Ovary (tissue), 3 donors: ENCODE measurements around the gene GNG4.
"Not testable (repeated sequence)": the region's sequence is repeated elsewhere in the genome, so short reads cannot be mapped to it uniquely, and the experiment has no call there.

Source experiments
- POLR2A ChIP-seq: fragments of 450-650 bp; IDR thresholded peaks from one replicate; pipeline ENCODE4 v1.6.1; 2017; ENCODE audit warnings: antibody characterized with exemption, mild to moderate bottlenecking, moderate library complexity
- TF ChIP-seq, protein P1 (sequence below), 3 donors: fragments of 450-650 bp in 2 of 3; fragments of 200-600 bp in 1 of 3; IDR thresholded peaks; one replicate each; pipeline versions ENCODE4 v1.5.1 to v1.8.0; 2016 to 2022; ENCODE audit warnings: antibody characterized with exemption in 3 of 3, mild to moderate bottlenecking in 1 of 3
- donor health status: DM: no; HTN: no; CAD: no.

GRCh38 chr1:235619149-235619548 is 30.4 kb downstream of the GNG4 start:
- TF ChIP-seq POLR2A, result not testable (repeated sequence)
- TF ChIP-seq, protein P1, sequence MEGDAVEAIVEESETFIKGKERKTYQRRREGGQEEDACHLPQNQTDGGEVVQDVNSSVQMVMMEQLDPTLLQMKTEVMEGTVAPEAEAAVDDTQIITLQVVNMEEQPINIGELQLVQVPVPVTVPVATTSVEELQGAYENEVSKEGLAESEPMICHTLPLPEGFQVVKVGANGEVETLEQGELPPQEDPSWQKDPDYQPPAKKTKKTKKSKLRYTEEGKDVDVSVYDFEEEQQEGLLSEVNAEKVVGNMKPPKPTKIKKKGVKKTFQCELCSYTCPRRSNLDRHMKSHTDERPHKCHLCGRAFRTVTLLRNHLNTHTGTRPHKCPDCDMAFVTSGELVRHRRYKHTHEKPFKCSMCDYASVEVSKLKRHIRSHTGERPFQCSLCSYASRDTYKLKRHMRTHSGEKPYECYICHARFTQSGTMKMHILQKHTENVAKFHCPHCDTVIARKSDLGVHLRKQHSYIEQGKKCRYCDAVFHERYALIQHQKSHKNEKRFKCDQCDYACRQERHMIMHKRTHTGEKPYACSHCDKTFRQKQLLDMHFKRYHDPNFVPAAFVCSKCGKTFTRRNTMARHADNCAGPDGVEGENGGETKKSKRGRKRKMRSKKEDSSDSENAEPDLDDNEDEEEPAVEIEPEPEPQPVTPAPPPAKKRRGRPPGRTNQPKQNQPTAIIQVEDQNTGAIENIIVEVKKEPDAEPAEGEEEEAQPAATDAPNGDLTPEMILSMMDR (IDR thresholded peaks at IDR 0.05), result not testable (repeated sequence)
